ENCODE measurements around the gene MCIDAS. TPM values are rescaled to one million over a fixed set of nuclear protein-coding genes. Genes with fewer than 3 reads are reported as not detected.

The MCIDAS gene
- total RNA-seq, result not detected in 2 replicates
- polyA plus RNA-seq, result 0.49 TPM in 1 of 2 replicates, not detected in the other

GRCh38 chr5:55226934-55227663 lies at the start of gene MCIDAS:
Gene MCIDAS (minus strand): TSS chr5:55227315. CDS start chr5:55227138, 177 bp downstream.
- Histone ChIP-seq H3K4me1 (ENCODE audit: low read depth) (peaks cover under 1% of the 10 kb centered on the region), H3K36me3 (no peaks in the 10 kb centered on the region), H3K9me3 (ENCODE audit: low read depth) (no peaks in the 10 kb centered on the region), H3K4me3 (peak within 1 kb of the TSS; percentile 31), H3K27me3 (peaks cover 100% of the 10 kb centered on the region), H3K27ac (no peak within 1 kb of the TSS)
- DNase-seq (ENCODE audit: low read depth in 1 of 2, low spot score in 1 of 2), result peak; percentile 30 to 76
- peak; percentile 3 for TF ChIP-seq CTCF (IDR thresholded peaks at IDR 0.05; ENCODE audit: low read depth, low read length)

- DNase-seq (ENCODE audit: low read depth in 1 of 2, low spot score in 1 of 2), result no peak
- peaks cover 65% of the 10 kb centered on the region for H3K36me3 ChIP-seq
- no peak for TF ChIP-seq CTCF (IDR thresholded peaks at IDR 0.05; ENCODE audit: low read depth, low read length)
These were observed 49.7 kb upstream of the MCIDAS start for GRCh38 chr5:55276771-55277170.

GRCh38 chr5:55258339-55258738 lies 31.2 kb upstream of the MCIDAS start:
- TF ChIP-seq CTCF (IDR thresholded peaks at IDR 0.05; ENCODE audit: low read depth, low read length), result no peak
- no peaks in the 10 kb centered on the region for H3K4me1 ChIP-seq (ENCODE audit: low read depth)
- H3K9me3 ChIP-seq (ENCODE audit: low read depth), result no peaks in the 10 kb centered on the region
- H3K27me3 ChIP-seq, result no peaks in the 10 kb centered on the region
- H3K4me3 ChIP-seq, result no peak overlapping the region
- H3K36me3 ChIP-seq, result peaks cover 55% of the 10 kb centered on the region
- no peak overlapping the region for H3K27ac ChIP-seq
- DNase-seq (ENCODE audit: low read depth in 1 of 2, low spot score in 1 of 2), result no peak

More at GRCh38 chr5:55276771-55277170, 49.7 kb upstream of the MCIDAS start:
- H3K27ac ChIP-seq, result no peak overlapping the region
- H3K4me1 ChIP-seq (ENCODE audit: low read depth), result no peaks in the 10 kb centered on the region
- H3K27me3 ChIP-seq, result no peaks in the 10 kb centered on the region
- no peak overlapping the region for H3K4me3 ChIP-seq
- no peaks in the 10 kb centered on the region for H3K9me3 ChIP-seq (ENCODE audit: low read depth)

GRCh38 chr5:55254802-55255201 lies 27.7 kb upstream of the MCIDAS start:
- no peak for TF ChIP-seq CTCF (IDR thresholded peaks at IDR 0.05; ENCODE audit: low read depth, low read length)
- Histone ChIP-seq H3K4me1 (ENCODE audit: low read depth) (no peaks in the 10 kb centered on the region), H3K4me3 (no peak overlapping the region), H3K27ac (no peak overlapping the region), H3K27me3 (no peaks in the 10 kb centered on the region), H3K36me3 (peaks cover 32% of the 10 kb centered on the region), H3K9me3 (ENCODE audit: low read depth) (no peaks in the 10 kb centered on the region)
- DNase-seq (ENCODE audit: low read depth in 1 of 2, low spot score in 1 of 2), result no peak

GRCh38 chr5:55250064-55250463 lies 22.9 kb upstream of the MCIDAS start:
- no peak for TF ChIP-seq CTCF (IDR thresholded peaks at IDR 0.05; ENCODE audit: low read depth, low read length)
- no peak overlapping the region for H3K27ac ChIP-seq
- no peaks in the 10 kb centered on the region for H3K4me1 ChIP-seq (ENCODE audit: low read depth)
- DNase-seq (ENCODE audit: low read depth in 1 of 2, low spot score in 1 of 2), result no peak
- H3K27me3 ChIP-seq, result no peaks in the 10 kb centered on the region
- no peaks in the 10 kb centered on the region for H3K9me3 ChIP-seq (ENCODE audit: low read depth)
- peaks cover 2% of the 10 kb centered on the region for H3K36me3 ChIP-seq
- H3K4me3 ChIP-seq, result no peak overlapping the region
